Occipital lobe (tissue), 2 donors: ENCODE measurements around the gene ACAP2. TPM values are rescaled to one million over a fixed set of nuclear protein-coding genes. Genes with fewer than 3 reads are reported as not detected.
"Not testable (repeated sequence)": the region's sequence is repeated elsewhere in the genome, so short reads cannot be mapped to it uniquely, and the experiment has no call there.

ENCODE experiments used
- DNase-seq: peaks from one replicate; lab custom pipeline; 2025; lab: John Stamatoyannopoulos, UW
- total RNA-seq: library from RNA; depleted of rRNA; stranded (reverse); fragments of >200 nt; gene quantifications from one replicate; pipeline ENCODE4 v1.2.3, GENCODE V29; 2014

The ACAP2 gene
- total RNA-seq, 1 donor from 2014 or later, result 199 TPM

- no peak for DNase-seq
Measured at GRCh38 chr3:195445885-195446284, 3.1 kb upstream of the ACAP2 start.

GRCh38 chr3:195443391-195443989, 670 bp upstream of the ACAP2 start:
- no peak for DNase-seq

GRCh38 chr3:195441992-195442572, 738 bp downstream of the ACAP2 start:
- DNase-seq, result peak; percentile 26

GRCh38 chr3:195441476-195441991, 1.3 kb downstream of the ACAP2 start:
- peak; percentile 26 for DNase-seq

GRCh38 chr3:195441051-195441450, 1.8 kb downstream of the ACAP2 start:
- no peak for DNase-seq

GRCh38 chr3:195440379-195440778, 2.4 kb downstream of the ACAP2 start:
- no peak for DNase-seq

GRCh38 chr3:195438371-195438770, 4.4 kb downstream of the ACAP2 start:
- DNase-seq, result no peak

GRCh38 chr3:195425849-195426248, 17.0 kb downstream of the ACAP2 start:
- no peak for DNase-seq

GRCh38 chr3:195423818-195424217, 19.0 kb downstream of the ACAP2 start:
- DNase-seq, result no peak

GRCh38 chr3:195421400-195421799, 21.4 kb downstream of the ACAP2 start:
- no peak for DNase-seq

GRCh38 chr3:195416795-195417194, 26.0 kb downstream of the ACAP2 start:
- no peak for DNase-seq

- no peak for DNase-seq
Measured at GRCh38 chr3:195411836-195412235, 31.0 kb downstream of the ACAP2 start.

GRCh38 chr3:195410546-195410945, 32.3 kb downstream of the ACAP2 start:
- DNase-seq, result no peak

- DNase-seq, result no peak
Measured at GRCh38 chr3:195407531-195408409, 35.0 kb downstream of the ACAP2 start.

- DNase-seq, result no peak
Measured at GRCh38 chr3:195405651-195406050, 37.2 kb downstream of the ACAP2 start.

GRCh38 chr3:195403841-195404408, 38.9 kb downstream of the ACAP2 start:
- no peak for DNase-seq

- DNase-seq, result no peak
Measured at GRCh38 chr3:195403244-195403643, 39.6 kb downstream of the ACAP2 start.

GRCh38 chr3:195401943-195402342, 40.9 kb downstream of the ACAP2 start:
- no peak for DNase-seq

- DNase-seq, result not testable (repeated sequence)
Measured at GRCh38 chr3:195398460-195398859, 44.4 kb downstream of the ACAP2 start.

- DNase-seq, result no peak
Measured at GRCh38 chr3:195397524-195397923, 45.3 kb downstream of the ACAP2 start.

GRCh38 chr3:195395208-195395816, 47.5 kb downstream of the ACAP2 start:
- no peak for DNase-seq

- DNase-seq, result no peak
Measured at GRCh38 chr3:195394700-195395099, 48.1 kb downstream of the ACAP2 start.
